A673 (cell line): ENCODE results near the gene SLC25A43. TPM values are rescaled to one million over a fixed set of nuclear protein-coding genes. Genes with fewer than 3 reads are reported as not detected.

Experiments
- BruUV-seq: library from RNA; stranded (reverse); fragments of 400-500 nt; replicated peaks from 2 replicates; lab custom pipeline; 2021; lab: Mats Ljungman, UMichigan
- CTCF ChIA-PET: fragments of 300-600 bp; sonication (Branson Sonifier 250); formaldehyde crosslinking; loops from one replicate; lab custom pipeline; 2022; ENCODE audit warnings: antibody characterized with exemption; lab: Charles Lee
- POLR2A ChIA-PET: fragments of 300-600 bp; sonication (Branson Sonifier 250); formaldehyde crosslinking; loops from one replicate; lab custom pipeline; 2022; ENCODE audit warnings: antibody characterized with exemption; ENCODE audit not compliant: low non-redundant PET; lab: Charles Lee
- DNase-seq: peaks from one replicate; pipeline ENCODE4 v3.0.0-alpha.2; 2015; ENCODE audit warnings: low spot score
- H3K27ac ChIP-seq: fragments of 200-600 bp; sonication (generic); 2 replicates; pipeline ENCODE4 v1.5.1; 2016; ENCODE audit warnings: mixed run types, low read depth, mild to moderate bottlenecking, mixed read lengths, antibody characterized with exemption, low read length; ENCODE audit not compliant: poor library complexity, severe bottlenecking
- H3K27me3 ChIP-seq: fragments of 200-600 bp; sonication (generic); replicated peaks from 2 replicates; pipeline ENCODE4 v1.6.1; 2017; ENCODE audit warnings: mixed run types, low read depth, mild to moderate bottlenecking, mixed read lengths, antibody characterized with exemption, low read length; ENCODE audit not compliant: insufficient read depth, poor library complexity
- H3K36me3 ChIP-seq: fragments of 200-600 bp; sonication (generic); 2 replicates; pipeline ENCODE4 v1.6.1; 2016; ENCODE audit warnings: mixed run types, mild to moderate bottlenecking, mixed read lengths, antibody characterized with exemption, low read length; ENCODE audit not compliant: insufficient read depth, poor library complexity, severe bottlenecking
- H3K4me1 ChIP-seq: fragments of 200-600 bp; sonication (generic); 2 replicates; pipeline ENCODE4 v1.6.1; 2017; ENCODE audit warnings: mixed run types, mild to moderate bottlenecking, mixed read lengths, antibody characterized with exemption, low read length; ENCODE audit not compliant: insufficient read depth, poor library complexity, severe bottlenecking
- H3K4me3 ChIP-seq: fragments of 200-600 bp; sonication (generic); 2 replicates; pipeline ENCODE4 v1.5.1; 2016; ENCODE audit warnings: low read depth, mixed run types, mild to moderate bottlenecking, mixed read lengths, low read length; ENCODE audit not compliant: poor library complexity, severe bottlenecking
- H3K9me3 ChIP-seq: fragments of 200-600 bp; sonication (generic); 2 replicates; pipeline ENCODE4 v1.6.1; 2016; ENCODE audit warnings: mixed run types, low read depth, mild to moderate bottlenecking, mixed read lengths, antibody characterized with exemption, low read length; ENCODE audit not compliant: poor library complexity, severe bottlenecking
- EZH2 ChIP-seq: fragments of 200-600 bp; sonication (generic); IDR thresholded peaks from 2 replicates; pipeline ENCODE4 v1.6.1; 2017; ENCODE audit warnings: borderline replicate concordance, low read depth, mild to moderate bottlenecking, mixed read lengths, antibody characterized with exemption, low read length; ENCODE audit not compliant: poor library complexity, severe bottlenecking
- intact Hi-C: fragments of 100-400 bp; cut with micrococcal nuclease; formaldehyde crosslinking; loops from one replicate; pipeline ENCODE4 v1.10.0; 2022; ENCODE audit not compliant: unreplicated experiment
- total RNA-seq: library from RNA; stranded (reverse); gene quantifications from 2 replicates; pipeline ENCODE4 v1.2.3, GENCODE V29; 2021
- TF ChIP-seq, protein P1 (sequence below): fragments of 300-800, 200-600 bp; sonication (generic); conservative IDR thresholded peaks from 2 replicates; pipeline ENCODE4 v1.5.1; 2017; ENCODE audit warnings: low read depth, mild to moderate bottlenecking, antibody characterized with exemption, low read length, moderate library complexity, mixed read lengths

Gene SLC25A43
- total RNA-seq, 1 experiment from 2014 or later: 0.34 TPM

DNA sequence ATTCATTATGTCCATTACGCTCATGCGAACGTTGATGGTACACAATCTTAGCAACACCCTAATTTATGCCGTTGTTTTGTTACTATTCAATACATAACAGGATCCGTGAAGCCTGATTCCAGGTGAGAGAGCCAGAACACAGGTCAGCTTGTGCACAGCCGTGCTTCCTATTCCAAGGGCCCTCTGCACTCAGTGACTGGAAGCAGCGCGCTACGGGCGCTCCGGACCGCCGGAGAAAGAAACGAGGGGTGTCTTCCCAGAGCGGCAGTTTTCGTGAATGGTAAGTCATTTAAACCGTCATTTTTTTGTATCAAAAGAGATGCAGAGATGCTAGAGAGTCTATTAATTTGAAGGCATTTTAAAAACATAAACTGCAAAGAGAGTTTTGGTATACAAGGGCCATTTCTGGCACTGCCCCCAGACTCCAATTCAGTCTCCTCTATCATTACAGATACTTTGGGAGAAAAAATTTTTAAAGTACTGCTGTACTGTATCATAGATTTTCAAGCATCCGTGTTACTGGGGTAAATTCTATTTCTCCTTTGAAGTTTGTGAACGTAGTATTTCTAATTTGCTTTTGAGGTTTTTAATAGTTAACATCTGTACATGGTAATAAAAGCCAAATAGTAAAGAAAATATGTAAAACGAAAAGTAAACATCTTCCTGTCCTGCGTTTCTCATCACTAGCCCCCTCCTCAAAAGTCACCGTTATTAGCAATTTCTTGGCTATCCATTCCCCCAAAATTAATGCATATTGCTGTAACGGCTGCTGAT lies 75.7 kb downstream of the SLC25A43 start:
- TF ChIP-seq, protein P1, sequence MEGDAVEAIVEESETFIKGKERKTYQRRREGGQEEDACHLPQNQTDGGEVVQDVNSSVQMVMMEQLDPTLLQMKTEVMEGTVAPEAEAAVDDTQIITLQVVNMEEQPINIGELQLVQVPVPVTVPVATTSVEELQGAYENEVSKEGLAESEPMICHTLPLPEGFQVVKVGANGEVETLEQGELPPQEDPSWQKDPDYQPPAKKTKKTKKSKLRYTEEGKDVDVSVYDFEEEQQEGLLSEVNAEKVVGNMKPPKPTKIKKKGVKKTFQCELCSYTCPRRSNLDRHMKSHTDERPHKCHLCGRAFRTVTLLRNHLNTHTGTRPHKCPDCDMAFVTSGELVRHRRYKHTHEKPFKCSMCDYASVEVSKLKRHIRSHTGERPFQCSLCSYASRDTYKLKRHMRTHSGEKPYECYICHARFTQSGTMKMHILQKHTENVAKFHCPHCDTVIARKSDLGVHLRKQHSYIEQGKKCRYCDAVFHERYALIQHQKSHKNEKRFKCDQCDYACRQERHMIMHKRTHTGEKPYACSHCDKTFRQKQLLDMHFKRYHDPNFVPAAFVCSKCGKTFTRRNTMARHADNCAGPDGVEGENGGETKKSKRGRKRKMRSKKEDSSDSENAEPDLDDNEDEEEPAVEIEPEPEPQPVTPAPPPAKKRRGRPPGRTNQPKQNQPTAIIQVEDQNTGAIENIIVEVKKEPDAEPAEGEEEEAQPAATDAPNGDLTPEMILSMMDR: no peak
- no peak for TF ChIP-seq EZH2
- intact Hi-C loops: no loop called here
- CTCF ChIA-PET: no interaction called here

DNA sequence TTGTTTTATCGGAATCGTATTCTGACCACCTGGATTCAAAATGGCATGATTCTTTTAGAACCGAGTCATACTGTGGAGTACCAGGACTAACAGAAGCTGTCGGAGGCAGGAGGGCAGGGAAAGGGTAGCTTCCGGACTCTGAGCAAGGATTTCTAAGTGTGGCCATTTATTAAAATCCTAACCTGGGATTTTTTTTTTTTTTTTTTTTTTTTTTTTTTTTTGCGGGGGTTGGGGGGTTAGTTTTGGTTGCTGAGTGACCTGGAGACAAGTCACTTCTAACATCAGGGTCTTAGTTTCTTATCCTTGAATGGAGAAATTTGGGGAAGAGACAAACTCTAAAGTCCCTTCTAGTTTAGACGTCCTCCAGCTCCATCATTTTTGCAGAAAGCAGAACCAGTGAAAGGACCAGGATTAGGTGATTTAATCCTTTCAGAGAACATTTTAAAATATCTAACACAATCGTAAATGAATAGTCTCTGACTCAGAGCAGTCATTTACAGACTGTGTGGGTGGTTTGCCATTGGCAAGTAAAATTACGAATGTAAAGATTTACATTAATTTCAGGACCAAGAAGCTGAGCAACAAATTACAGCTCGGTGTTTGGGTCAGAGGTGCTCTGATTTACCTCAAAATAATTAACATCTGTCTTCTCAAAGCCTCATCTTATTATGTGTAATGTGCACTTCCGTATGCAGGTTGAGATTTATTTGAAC lies 76.4 kb downstream of the SLC25A43 start:
- H3K36me3 ChIP-seq: peaks cover 10% of the 10 kb centered on the region
- peak; percentile 22 for DNase-seq
- intact Hi-C loops: no loop called here
- CTCF ChIA-PET: no interaction called here
- no peaks in the 10 kb centered on the region for H3K9me3 ChIP-seq
- no peaks in the 10 kb centered on the region for H3K27me3 ChIP-seq
- BruUV-seq: no TSS peak
- TF ChIP-seq, protein P1: no peak
- no peak for TF ChIP-seq EZH2
- H3K4me3 ChIP-seq: no peak overlapping the region
- POLR2A ChIA-PET: no interaction called here
- no peak overlapping the region for H3K27ac ChIP-seq
- peaks cover 4% of the 10 kb centered on the region for H3K4me1 ChIP-seq

More for the DNA sequence above, 75.7 kb downstream of the SLC25A43 start:
- Histone ChIP-seq H3K36me3 (peaks cover 17% of the 10 kb centered on the region), H3K27me3 (no peaks in the 10 kb centered on the region), H3K4me1 (peaks cover 4% of the 10 kb centered on the region), H3K4me3 (no peak overlapping the region), H3K27ac (no peak overlapping the region), H3K9me3 (no peaks in the 10 kb centered on the region)
- DNase-seq: no peak
- POLR2A ChIA-PET: no interaction called here
- no TSS peak for BruUV-seq

DNA sequence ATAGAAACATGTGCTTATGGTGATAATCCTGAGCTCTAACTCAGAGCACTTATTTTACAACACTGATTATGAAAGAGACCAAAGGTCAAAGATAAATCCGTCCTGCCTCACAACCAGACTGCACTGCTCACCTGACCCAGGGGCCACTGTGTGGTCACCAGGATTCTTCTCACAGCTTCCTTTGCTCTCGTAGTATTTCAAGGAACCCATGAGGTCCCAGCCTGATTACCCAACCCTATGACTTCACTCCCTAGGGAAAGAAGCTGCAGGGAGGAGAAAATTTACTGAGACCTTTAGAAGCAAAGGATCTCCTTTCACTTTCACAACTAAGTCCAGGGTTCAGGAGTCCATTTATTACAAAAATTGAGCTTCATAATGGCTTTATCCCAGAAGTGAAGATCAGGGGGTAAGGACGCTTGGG lies 78.7 kb downstream of the SLC25A43 start:
- CTCF ChIA-PET: no interaction called here
- peak; percentile 51 for DNase-seq
- Histone ChIP-seq H3K4me3 (no peak overlapping the region), H3K27me3 (no peaks in the 10 kb centered on the region), H3K4me1 (peaks cover 4% of the 10 kb centered on the region), H3K9me3 (no peaks in the 10 kb centered on the region), H3K27ac (no peak overlapping the region), H3K36me3 (no peaks in the 10 kb centered on the region)
- intact Hi-C loops: no loop called here
- no TSS peak for BruUV-seq
- POLR2A ChIA-PET: no interaction called here
- TF ChIP-seq EZH2: no peak
- TF ChIP-seq, protein P1: no peak
